Right lobe of liver (tissue), 6 donors: ENCODE results near the gene MMP24OS. TPM values are rescaled to one million over a fixed set of nuclear protein-coding genes. Genes with fewer than 3 reads are reported as not detected.
A peak's percentile ranks its signal among the peaks of the same experiment; 100 is the strongest.

Experiments
- ATAC-seq, 4 donors: fragments of 200-7000 bp; cut with Tn5 transposase; one replicate each; pipeline ENCODE4 v1.9.1; 2020; ENCODE audit warnings: mild to moderate bottlenecking in 4 of 4, moderate library complexity in 4 of 4
- DNase-seq, 3 donors: peaks; one replicate each; pipeline ENCODE4 v3.0.0-alpha.2; 2020
- H3K27ac ChIP-seq, 3 donors: fragments of 200-600 bp; one replicate each; pipeline ENCODE4 v1.8.0; 2022
- H3K27me3 ChIP-seq, 2 donors: fragments of 200-600 bp; one replicate each; pipeline ENCODE4 v1.8.0; 2022
- H3K36me3 ChIP-seq, 4 donors: fragments of 200-600 bp; sonication (generic) in 1 of 4; one replicate each; pipeline versions ENCODE4 v1.5.1 to v1.8.0; 2017 to 2022; ENCODE audit warnings: control low read depth in 1 of 4
- H3K4me1 ChIP-seq, 4 donors: fragments of 200-600 bp; sonication (generic) in 1 of 4; one replicate each; pipeline versions ENCODE4 v1.5.1 to v1.8.0; 2017 to 2022; ENCODE audit warnings: control low read depth in 1 of 4
- H3K4me3 ChIP-seq, 3 donors: fragments of 200-600 bp; one replicate each; pipeline ENCODE4 v1.8.0; 2022
- H3K9me3 ChIP-seq, 4 donors: fragments of 200-600 bp; sonication (generic) in 1 of 4; one replicate each; pipeline versions ENCODE4 v1.5.1 to v1.8.0; 2017 to 2022; ENCODE audit warnings: control low read depth in 1 of 4
- CTCF ChIP-seq, 4 donors: fragments of 200-600 bp in 3 of 4; fragments of 450-650 bp in 1 of 4; IDR thresholded peaks; one replicate each; pipeline versions ENCODE4 v1.5.1 to v1.8.0; 2016 to 2022; ENCODE audit warnings: antibody characterized with exemption in 4 of 4, mild to moderate bottlenecking in 2 of 4
- POLR2A ChIP-seq: fragments of 450-650 bp; IDR thresholded peaks from one replicate; pipeline ENCODE4 v1.6.1; 2017; ENCODE audit warnings: antibody characterized with exemption, mild to moderate bottlenecking
- WGBS: methylation state at CpG from one replicate; pipeline ENCODE4 v1.1.6; 2018; ENCODE audit warnings: low coverage, low lambda C conversion rate; ENCODE audit not compliant: insufficient coverage; ENCODE audit errors: missing lambda C conversion rate; 5-methylcytosine and 5-hydroxymethylcytosine counted together
- intact Hi-C, 2 donors: fragments of 100-400 bp; cut with DNase I; formaldehyde crosslinking; loops; one replicate each; pipeline versions ENCODE4 v1.11.2 to v1.14.1; 2022
- long read RNA-seq: library from polyadenylated mRNA; unstranded; transcript quantifications from one replicate; pipeline ENCODE4 v2.0.0, GENCODE V29; 2019
- total RNA-seq, 6 experiments: library from RNA; depleted of rRNA in 2 of 6; stranded (reverse); fragments of >200 nt in 2 of 6; fragmentation: NEBNext Ultra II Directional in 3 of 6; extraction: Animal tissue kit (Norgen Biotek cat#: 25700) in 3 of 6; gene quantifications; one replicate each; pipeline versions ENCODE4 v1.1.0 to v1.2.4, GENCODE V29; 2016 to 2023
- donor health status: DM: no; HTN: yes; CAD: no.
- donor health status: DM: no; HTN: no; CAD: no.
- donor health status: DM: no; HTN: no; CAD: no.
- donor health status: DM: no; HTN: yes; CAD: no.
- donor health status: DM: no; HTN: yes; CAD: no.

Gene MMP24OS
- 10 to 100 TPM; 13.3 to 40.7 (median 23.5) TPM for total RNA-seq
- long read RNA-seq, partial matches to known transcripts, result 0 of 2 reads
- long read RNA-seq, other reads (novel, unspliced or antisense), result 2 of 2 reads

DNA sequence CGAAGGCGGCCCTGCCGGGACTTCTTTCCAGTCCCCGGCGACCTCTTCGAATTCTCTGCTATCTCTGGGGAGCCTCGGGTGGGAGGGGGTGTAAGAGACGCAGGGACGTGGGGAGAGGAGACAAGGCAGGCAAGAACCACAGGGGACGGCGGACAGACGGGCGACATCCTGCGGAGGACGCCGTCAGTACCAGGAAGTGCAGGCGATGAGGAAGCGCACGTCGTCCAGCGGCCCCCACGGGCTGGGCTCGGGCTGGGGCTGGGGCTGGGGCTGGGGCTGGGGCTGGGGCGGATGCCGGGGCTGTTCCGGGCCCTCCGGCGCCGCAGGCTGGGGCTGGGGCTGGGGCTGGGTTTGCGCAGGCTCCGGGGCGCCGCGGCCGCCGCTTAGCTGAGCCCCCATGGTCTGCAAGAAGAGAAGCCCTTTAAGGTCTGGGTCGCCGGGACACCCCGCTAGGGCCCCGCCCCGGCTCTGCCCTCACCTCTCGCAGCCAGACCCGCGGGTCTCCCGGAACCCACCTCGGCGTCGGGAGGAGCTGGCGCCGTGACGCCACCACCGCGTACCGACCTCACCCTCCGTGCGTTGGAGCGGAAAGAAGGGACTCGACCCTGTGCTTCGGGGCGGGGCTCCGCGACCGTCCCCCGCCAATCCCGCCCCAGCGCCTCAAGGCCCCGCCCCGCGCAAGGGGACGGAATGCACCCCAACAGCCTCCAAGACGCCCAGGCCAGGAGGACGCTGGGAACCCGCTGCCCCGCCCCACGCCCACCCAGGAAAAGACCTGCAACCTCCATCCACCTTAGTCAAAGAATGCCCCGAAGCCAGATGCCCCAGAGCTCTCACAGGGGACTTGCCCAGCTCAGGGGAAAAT lies at the start of gene MMP24OS:
TSS of gene MMP24OS (minus strand) at position 592 of the 865 bp plus-strand sequence. CDS start at position 399, 193 bp downstream.
- intact Hi-C loops, result loop anchor here in 1 of 2 donors (10.0 kb wide), 2 partner anchors 63 to 133 kb away; partner anchors contain the start of gene EDEM2

DNA sequence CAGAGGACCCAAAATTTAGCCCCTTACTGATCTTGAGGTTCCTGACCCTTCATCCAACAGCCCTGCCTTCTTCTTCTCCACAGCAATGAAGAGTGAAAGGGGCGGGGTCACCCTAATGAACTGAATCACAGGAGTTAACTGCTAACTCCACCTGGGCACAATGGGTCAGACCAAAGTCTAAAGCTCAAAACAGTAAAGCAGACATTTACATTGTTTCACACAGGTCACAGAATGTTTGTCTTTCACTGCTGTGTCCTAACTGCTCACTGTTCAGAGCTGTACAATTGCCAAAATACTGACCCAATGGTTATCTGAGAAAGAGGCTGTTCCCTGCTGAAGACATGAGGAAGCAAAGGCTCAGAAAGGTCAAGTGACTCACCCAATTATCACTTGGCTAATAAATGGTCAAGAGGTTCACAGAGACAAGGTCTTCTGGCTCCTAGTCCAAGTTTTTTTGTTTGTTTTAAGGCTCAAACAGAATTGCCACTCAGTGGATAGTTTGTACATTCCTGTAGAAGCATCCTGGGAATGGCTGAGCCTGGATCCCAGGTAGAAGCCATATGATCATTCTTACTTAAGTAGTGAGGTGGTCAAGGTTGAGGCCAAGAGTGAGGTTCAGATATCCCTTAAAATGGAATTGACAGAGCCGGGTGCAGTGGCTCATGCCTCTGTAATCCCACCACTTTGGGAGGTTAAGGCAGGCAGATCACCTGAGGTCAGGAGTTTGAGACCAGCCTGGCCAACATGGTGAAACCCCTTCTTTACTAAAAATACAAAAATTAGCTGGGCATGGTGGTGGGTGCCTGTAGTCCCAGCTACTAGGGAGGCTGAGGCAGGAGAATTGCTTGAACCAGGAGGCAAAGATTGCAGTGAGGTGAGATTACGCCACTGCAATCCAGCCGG lies 49.4 kb upstream of the MMP24OS start:
- ATAC-seq (peak; percentile 86 to 93 (median 91)), DNase-seq (peak in 2 of 3 donors; percentile 36 to 82)
- TF ChIP-seq POLR2A (peak; percentile 27), CTCF (IDR thresholded peaks at IDR 0.05) (no peak)
- no peaks in the 10 kb centered on the region for H3K27me3 ChIP-seq
- intact Hi-C loops, result no loop called here
- 44% methylated on average over 4 of the region's 4 CpGs for WGBS
- no peak overlapping the region for H3K4me3 ChIP-seq
- H3K27ac ChIP-seq, result peak overlapping the region; percentile 48 to 67 (median 61)
- no peaks in the 10 kb centered on the region for H3K9me3 ChIP-seq
- H3K4me1 ChIP-seq, result peaks cover 0 to 28% (median 19%) of the 10 kb centered on the region in 4 donors
- H3K36me3 ChIP-seq, result no peaks in the 10 kb centered on the region

More for the DNA sequence above, at the start of gene MMP24OS:
- H3K27me3 ChIP-seq, result no peaks in the 10 kb centered on the region
- peak; percentile 91 to 94 (median 93) for DNase-seq
- peak within 1 kb of the TSS; percentile 76 to 87 (median 80) for H3K4me3 ChIP-seq
- H3K36me3 ChIP-seq, result peaks cover 0 to 38% (median 12%) of the 10 kb centered on the region in 4 donors
- H3K9me3 ChIP-seq, result no peaks in the 10 kb centered on the region
- WGBS, result under 1% methylated on average over 27 of the region's 76 CpGs
- ATAC-seq, result peak; percentile 89 to 96 (median 94)
- H3K27ac ChIP-seq, result peak within 1 kb of the TSS; percentile 91 to 97 (median 94)
- TF ChIP-seq CTCF (IDR thresholded peaks at IDR 0.05) (peak in 3 of 4 donors; percentile 19 to 33 (median 29)), POLR2A (peak; percentile 90)
- H3K4me1 ChIP-seq, result peaks cover 0 to 15% (median 4%) of the 10 kb centered on the region in 4 donors

- peaks cover 0 to 28% (median 19%) of the 10 kb centered on the region in 4 donors for H3K4me1 ChIP-seq
- no peak overlapping the region for H3K4me3 ChIP-seq
- H3K27ac ChIP-seq, result peak overlapping the region; percentile 48 to 61 (median 52)
- TF ChIP-seq POLR2A (no peak), CTCF (IDR thresholded peaks at IDR 0.05) (no peak)
- no peaks in the 10 kb centered on the region for H3K27me3 ChIP-seq
- DNase-seq, result no peak
- no peaks in the 10 kb centered on the region for H3K36me3 ChIP-seq
- intact Hi-C loops, result no loop called here
- no peaks in the 10 kb centered on the region for H3K9me3 ChIP-seq
- peak; percentile 14 to 52 (median 34) for ATAC-seq
- WGBS, result 51% methylated on average over 3 of the region's 3 CpGs
Measured at GRCh38 chr20:35326740-35327073, 48.8 kb upstream of the MMP24OS start.

- Histone ChIP-seq H3K4me1 (peaks cover 0 to 28% (median 19%) of the 10 kb centered on the region in 4 donors), H3K36me3 (no peaks in the 10 kb centered on the region), H3K27me3 (no peaks in the 10 kb centered on the region), H3K27ac (peak overlapping the region; percentile 48 to 61 (median 52)), H3K4me3 (no peak overlapping the region), H3K9me3 (no peaks in the 10 kb centered on the region)
- intact Hi-C loops, result no loop called here
- 64% methylated on average over 4 of the region's 11 CpGs for WGBS
- DNase-seq (no peak), ATAC-seq (no peak)
- TF ChIP-seq POLR2A (no peak), CTCF (IDR thresholded peaks at IDR 0.05) (no peak)
Measured at GRCh38 chr20:35326021-35326739, 48.3 kb upstream of the MMP24OS start.
